Measurements from ENCODE around the gene ZNF800.

The ZNF800 gene

GRCh38 chr7:127390817-127391590 is 1.5 kb downstream of the ZNF800 start:
- DNase-seq = no peak

- no peak for DNase-seq
Measured at GRCh38 chr7:127390186-127390816, 2.2 kb downstream of the ZNF800 start.

GRCh38 chr7:127389321-127389720 is 3.2 kb downstream of the ZNF800 start:
- DNase-seq = no peak

GRCh38 chr7:127387974-127388373 is 4.5 kb downstream of the ZNF800 start:
- no peak for DNase-seq

GRCh38 chr7:127383123-127383835 is 9.2 kb downstream of the ZNF800 start:
- no peak for DNase-seq

- DNase-seq = no peak
Measured at GRCh38 chr7:127382301-127383085, 10.0 kb downstream of the ZNF800 start.

DNA sequence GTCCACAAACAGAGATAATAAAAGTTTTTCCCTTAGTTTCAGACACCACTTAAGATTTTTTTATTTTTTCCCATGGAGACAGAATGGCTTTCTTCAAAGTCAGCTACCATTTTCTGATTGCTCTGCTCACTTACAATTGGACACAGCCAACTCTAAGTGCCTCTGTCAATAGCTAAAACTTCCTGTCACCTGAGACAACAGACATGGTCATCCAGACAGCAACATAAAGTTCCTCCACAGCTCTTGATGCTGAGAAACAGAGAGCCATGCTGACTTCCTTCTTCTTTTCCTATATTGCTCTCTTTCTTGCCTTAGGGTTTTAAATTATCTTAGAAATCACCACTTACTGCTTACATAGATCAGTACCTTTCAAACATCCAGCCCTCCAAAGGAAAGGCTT is 12.0 kb downstream of the ZNF800 start:
- DNase-seq = no peak

DNA sequence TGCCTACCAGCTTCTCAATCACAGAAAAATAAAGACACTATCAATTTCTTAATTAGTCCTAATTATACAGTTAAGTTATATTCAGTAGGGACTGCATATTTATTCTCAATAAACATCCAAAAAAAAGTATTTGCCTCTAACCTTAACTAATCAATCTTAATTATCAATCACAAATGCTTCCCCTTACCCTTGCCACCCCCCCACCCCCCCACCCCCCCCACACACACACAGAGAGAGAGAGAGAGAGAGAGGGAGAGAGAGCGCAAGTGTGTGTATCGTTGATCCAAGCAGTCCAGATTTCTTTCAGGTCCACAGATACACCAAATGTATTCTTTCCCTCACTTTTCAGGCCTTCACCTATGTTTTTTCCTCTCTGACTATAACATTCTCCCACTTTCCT is 12.9 kb downstream of the ZNF800 start:
- DNase-seq = no peak

- DNase-seq = no peak
Measured at GRCh38 chr7:127378537-127378936, 14.0 kb downstream of the ZNF800 start.

- no peak for DNase-seq
Measured at GRCh38 chr7:127377425-127377824, 15.1 kb downstream of the ZNF800 start.

GRCh38 chr7:127375631-127376030 is 16.9 kb downstream of the ZNF800 start:
- no peak for DNase-seq

DNA sequence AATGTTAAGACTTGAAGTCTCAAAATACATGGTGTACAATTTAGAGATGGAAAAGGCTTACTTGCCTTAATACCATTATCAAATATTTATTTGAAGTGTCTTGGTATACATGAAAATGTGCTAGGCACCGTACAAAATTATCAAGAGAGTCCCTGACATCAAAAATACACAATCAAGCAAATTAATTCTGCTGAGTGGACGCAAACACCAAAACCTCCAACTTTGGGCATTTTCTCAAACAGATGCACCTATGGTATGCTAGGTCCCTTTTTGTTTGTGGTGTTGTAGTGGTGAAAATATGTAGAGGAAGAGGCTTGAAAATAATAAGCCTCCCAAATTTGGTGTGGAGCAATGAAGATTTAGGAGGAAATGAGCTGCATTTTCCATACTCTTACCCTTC is 24.8 kb downstream of the ZNF800 start:
- DNase-seq = no peak

GRCh38 chr7:127366680-127367079 is 25.8 kb downstream of the ZNF800 start:
- DNase-seq = no peak

- DNase-seq = no peak
Measured at GRCh38 chr7:127365957-127366315, 26.6 kb downstream of the ZNF800 start.

DNA sequence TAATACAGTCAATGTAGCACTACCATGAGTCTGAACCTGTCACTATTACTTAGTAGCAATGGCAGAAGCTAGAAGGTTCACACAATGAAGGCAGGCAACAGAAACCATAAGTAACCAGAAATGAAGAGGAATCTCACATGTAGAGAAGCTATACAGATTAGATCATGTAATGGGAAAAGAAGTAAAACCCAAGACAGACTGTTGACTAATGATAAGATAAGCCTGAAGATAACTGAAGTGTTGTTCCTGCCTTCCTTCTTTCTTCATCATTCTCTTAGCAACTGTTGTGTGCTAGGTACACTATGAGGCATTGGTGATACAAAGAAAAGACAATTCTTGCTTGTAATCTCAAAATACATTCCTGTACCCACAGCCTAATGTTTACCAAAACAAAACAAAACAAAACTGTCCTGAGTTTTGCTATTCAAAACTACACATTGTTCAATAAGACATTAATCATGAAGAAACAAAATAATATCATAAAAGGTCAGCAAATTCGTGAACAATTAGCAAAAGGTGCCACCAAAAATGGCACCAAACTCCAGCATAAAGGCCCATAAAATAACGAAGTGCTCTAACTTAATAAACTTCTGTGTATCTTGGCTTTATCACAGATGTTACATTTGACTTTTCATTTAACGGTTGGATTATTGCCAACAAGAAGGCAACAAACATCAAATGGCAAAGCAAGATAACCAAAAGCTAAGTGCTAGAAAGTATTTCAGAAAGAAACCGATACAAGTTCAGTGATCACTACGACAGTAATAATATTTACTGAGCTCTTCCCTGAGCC is 27.1 kb downstream of the ZNF800 start:
- no peak for DNase-seq

- DNase-seq = no peak
Measured at GRCh38 chr7:127362364-127363027, 30.0 kb downstream of the ZNF800 start.

- no peak for DNase-seq
Measured at GRCh38 chr7:127361736-127362135, 30.8 kb downstream of the ZNF800 start.

- DNase-seq = no peak
Measured at GRCh38 chr7:127359011-127359410, 33.5 kb downstream of the ZNF800 start.

DNA sequence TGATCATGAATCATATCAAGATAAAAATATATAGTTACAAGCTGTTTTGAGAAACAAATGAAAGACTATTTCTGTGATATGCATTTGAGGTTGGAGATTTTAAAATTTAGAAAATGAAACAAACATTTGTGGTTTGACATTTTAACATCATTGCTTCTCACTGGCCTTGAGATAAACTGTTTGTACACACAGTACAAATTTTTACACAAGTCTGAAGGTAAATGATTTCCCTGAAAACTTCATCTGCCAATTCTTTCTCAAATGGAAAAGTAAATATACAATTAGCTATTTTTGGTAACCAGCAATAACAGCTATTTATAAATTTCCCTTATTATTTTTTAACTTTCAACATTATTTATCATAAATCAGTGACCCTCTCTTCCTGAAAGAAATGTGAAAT is 38.6 kb downstream of the ZNF800 start:
- DNase-seq = no peak

DNA sequence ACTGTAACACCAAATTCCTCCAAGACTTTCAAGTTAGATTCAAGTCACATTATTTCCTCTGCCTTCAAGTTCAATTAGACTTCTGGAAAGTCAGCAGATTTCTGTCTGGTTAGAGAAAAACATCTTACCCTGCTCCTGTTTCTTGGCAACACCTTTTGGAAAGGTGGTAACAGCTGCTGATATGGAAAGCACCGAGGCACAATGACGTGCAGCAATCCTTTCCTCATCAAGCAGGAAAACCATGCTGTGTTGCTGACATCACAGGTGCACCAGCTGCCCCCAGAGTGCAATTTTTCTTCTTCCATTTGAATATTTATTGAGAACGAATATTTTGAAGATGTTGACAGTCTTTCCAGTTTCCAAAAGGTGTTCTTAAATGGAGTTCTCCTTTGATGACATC is 41.9 kb downstream of the ZNF800 start:
- no peak for DNase-seq

DNA sequence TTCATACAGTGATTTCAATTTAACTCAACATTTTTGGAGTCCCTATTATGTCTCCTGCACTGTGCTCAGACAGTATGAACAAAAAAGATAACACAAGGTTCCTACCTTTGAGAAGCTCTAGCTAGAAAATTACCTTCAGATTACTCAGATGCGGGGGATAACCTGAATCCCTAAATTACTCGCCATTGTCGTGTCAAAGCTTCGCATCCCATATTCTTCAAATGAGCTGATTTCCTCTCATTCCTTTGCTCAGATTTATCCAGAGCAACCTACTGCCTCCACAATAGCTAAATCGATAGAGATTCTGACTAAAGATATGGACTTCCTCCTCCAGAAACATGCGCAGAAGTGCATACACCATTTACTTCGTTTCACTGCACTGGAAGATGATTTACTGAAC is 42.6 kb downstream of the ZNF800 start:
- no peak for DNase-seq

GRCh38 chr7:127348247-127348631 is 44.3 kb downstream of the ZNF800 start:
- no peak for DNase-seq

All from activated CD8-positive, alpha-beta memory T cell treated with anti-CD3 and anti-CD28 coated beads, Interleukin-2, amount 50 U/mL, for 48 hours (primary cell).